Endothelial cell of umbilical vein (primary cell): Measurements from ENCODE around the gene GNPDA1. TPM values are rescaled to one million over a fixed set of nuclear protein-coding genes. Genes with fewer than 3 reads are reported as not detected.

Experiments
- BruUV-seq: library from RNA; stranded (reverse); fragments of 400-500 nt; replicated peaks from 2 replicates; lab custom pipeline; 2021; lab: Mats Ljungman, UMichigan
- CTCF ChIA-PET: fragments of 300-600, 350-600 bp; sonication (Branson Sonifier 250); formaldehyde crosslinking; loops from one replicate; lab custom pipeline; 2021; ENCODE audit warnings: antibody characterized with exemption, inconsistent platforms; lab: Charles Lee
- POLR2A ChIA-PET: fragments of 300-600, 350-600 bp; sonication (Branson Sonifier 250); formaldehyde crosslinking; loops from one replicate; lab custom pipeline; 2021; ENCODE audit warnings: antibody characterized with exemption, inconsistent platforms; lab: Charles Lee
- DNase-seq: peaks from one replicate; pipeline ENCODE4 v3.0.0-alpha.2; 2011; ENCODE audit warnings: low read depth, low spot score
- FAIRE-seq: peaks from 2 replicates; lab custom pipeline; 2011; peaks lifted over from hg19 to GRCh38; lab: Jason Lieb, UNC
- H2AFZ ChIP-seq: 2 replicates; pipeline ENCODE4 v1.6.0; 2012; ENCODE audit warnings: low read depth, low read length, control low read depth, inconsistent platforms
- H3K27ac ChIP-seq: 2 replicates; pipeline ENCODE4 v1.5.1; 2011; ENCODE audit warnings: low read depth, mild to moderate bottlenecking, control low read depth, low read length, moderate library complexity; ENCODE audit not compliant: insufficient read depth
- H3K27me3 ChIP-seq, 2 experiments: 2 replicates each; pipeline versions ENCODE4 v1.6.0 to v1.6.1; 2011; ENCODE audit warnings: low read length in 2 of 2, mixed read lengths in 1 of 2; ENCODE audit not compliant: control insufficient read depth in 2 of 2, insufficient read depth in 2 of 2
- H3K36me3 ChIP-seq, 2 experiments: 2 replicates in 1 of 2; 3 replicates in 1 of 2; pipeline ENCODE4 v1.5.1; 2011; ENCODE audit warnings: low read length in 2 of 2, mild to moderate bottlenecking in 1 of 2, moderate library complexity in 1 of 2; ENCODE audit not compliant: control insufficient read depth in 2 of 2, insufficient read depth in 2 of 2; ENCODE audit errors: extremely low read depth in 1 of 2
- H3K4me1 ChIP-seq: 3 replicates; pipeline ENCODE4 v1.5.1; 2011; ENCODE audit warnings: mild to moderate bottlenecking, low read length; ENCODE audit not compliant: control insufficient read depth, insufficient read depth; ENCODE audit errors: extremely low read depth
- H3K4me2 ChIP-seq: 2 replicates; pipeline ENCODE4 v1.6.1; 2011; ENCODE audit warnings: low read length, control low read depth, mixed read lengths; ENCODE audit not compliant: insufficient read depth
- H3K4me3 ChIP-seq, 3 experiments: fragments of 200-600 bp in 1 of 3; sonication (generic), shearing (Covaris generic) in 1 of 3; replicated peaks in 1 of 3; 2 replicates each; pipeline ENCODE4 v1.5.1; 2011 to 2016; ENCODE audit warnings: control low read depth in 3 of 3, low read length in 3 of 3, mild to moderate bottlenecking in 2 of 3, inconsistent platforms in 1 of 3, low read depth in 1 of 3, moderate library complexity in 1 of 3; ENCODE audit not compliant: insufficient read depth in 1 of 3
- H3K79me2 ChIP-seq: 2 replicates; pipeline ENCODE4 v1.6.0; 2012; ENCODE audit warnings: low read length, inconsistent platforms; ENCODE audit not compliant: control insufficient read depth, insufficient read depth
- H3K9ac ChIP-seq: replicated peaks from 2 replicates; pipeline ENCODE3; 2011; ENCODE audit warnings: low read length, control low read depth; ENCODE audit not compliant: insufficient read depth; ENCODE audit errors: extremely low read depth
- H3K9me1 ChIP-seq: replicated peaks from 3 replicates; pipeline ENCODE4 v1.6.0; 2011; ENCODE audit warnings: mild to moderate bottlenecking, low read length; ENCODE audit not compliant: control insufficient read depth, insufficient read depth; ENCODE audit errors: extremely low read depth
- H3K9me3 ChIP-seq: replicated peaks from 2 replicates; pipeline ENCODE4 v1.5.1; 2012; ENCODE audit warnings: low read length, inconsistent platforms; ENCODE audit not compliant: control insufficient read depth, insufficient read depth
- H4K20me1 ChIP-seq: replicated peaks from 2 replicates; pipeline ENCODE3; 2011; ENCODE audit warnings: mild to moderate bottlenecking, low read length; ENCODE audit not compliant: control insufficient read depth, insufficient read depth; ENCODE audit errors: extremely low read depth
- CTCF ChIP-seq, 2 donors: IDR thresholded peaks; 1 replicate in 1 of 2; 2 replicates in 1 of 2; pipeline ENCODE4 v1.5.1; 2011; ENCODE audit warnings: low read length in 2 of 2, mild to moderate bottlenecking in 2 of 2, moderate library complexity in 2 of 2, control low read depth in 1 of 2, inconsistent platforms in 1 of 2, low read depth in 1 of 2; ENCODE audit not compliant: insufficient read depth in 1 of 2; ENCODE audit errors: extremely low read depth in 1 of 2
- EZH2 ChIP-seq: IDR thresholded peaks from 2 replicates; pipeline ENCODE4 v1.6.1; 2012; ENCODE audit warnings: borderline replicate concordance, low read depth, mild to moderate bottlenecking, moderate library complexity, low read length, inconsistent platforms; ENCODE audit not compliant: severe bottlenecking
- FOS ChIP-seq: IDR thresholded peaks from 2 replicates; pipeline ENCODE4 v1.6.1; 2011; ENCODE audit warnings: mild to moderate bottlenecking, low read length, moderate library complexity, borderline replicate concordance; ENCODE audit not compliant: insufficient read depth
- GATA2 ChIP-seq: IDR thresholded peaks from 2 replicates; pipeline ENCODE4 v1.7.0; 2011; ENCODE audit warnings: low read depth, mild to moderate bottlenecking, moderate library complexity, mixed read lengths, low read length; ENCODE audit not compliant: insufficient read length, insufficient read depth
- JUN ChIP-seq: IDR thresholded peaks from 2 replicates; pipeline ENCODE4 v1.6.1; 2011; ENCODE audit warnings: borderline replicate concordance, low read depth; ENCODE audit not compliant: insufficient read length, insufficient read depth
- MAX ChIP-seq: IDR thresholded peaks from 2 replicates; pipeline ENCODE4 v1.6.1; 2011; ENCODE audit not compliant: insufficient read depth, insufficient read length
- MYC ChIP-seq: IDR thresholded peaks from one replicate; pipeline ENCODE4 v1.6.1; 2011; ENCODE audit warnings: mild to moderate bottlenecking, low read depth, low read length
- POLR2A ChIP-seq: IDR thresholded peaks from 2 replicates; pipeline ENCODE4 v1.6.1; 2012; ENCODE audit warnings: low read depth, mild to moderate bottlenecking, control low read depth, low read length
- POLR2AphosphoS5 ChIP-seq: IDR thresholded peaks from 2 replicates; pipeline ENCODE4 v1.6.1; 2012; ENCODE audit warnings: low read depth, mild to moderate bottlenecking, control low read depth, low read length, moderate library complexity; ENCODE audit not compliant: insufficient read depth
- dilution Hi-C: fragments of 300-500 bp; cut with MboI; formaldehyde crosslinking; loops from one replicate; pipeline ENCODE4 v1.15.0; 2019; ENCODE audit warnings: low sequenced_read_pairs; ENCODE audit not compliant: extremely low pct_ligation_motif_present
- intact Hi-C: fragments of 100-400 bp; cut with micrococcal nuclease; formaldehyde crosslinking; loops from one replicate; pipeline ENCODE4 v1.10.0; 2022
- polyA plus RNA-seq, 4 experiments: library from polyadenylated mRNA; depleted of rRNA in 3 of 4; stranded (reverse) in 3 of 4; unstranded in 1 of 4; fragments of >200 nt; gene quantifications; 2 replicates each; pipeline versions ENCODE4 v1.2.1 to v1.2.3, GENCODE V29; 2011 to 2012; ENCODE audit warnings: missing spikeins in 1 of 4
- total RNA-seq: library from RNA; stranded (reverse); gene quantifications from 2 replicates; pipeline ENCODE4 v1.2.3, GENCODE V29; 2021

The GNPDA1 gene
- total and polyA plus RNA-seq, 2 donors (not counting 3 experiments of a cell fraction or from before 2014, with no cell fraction given): 22.5 to 49.3 TPM

- ChIA-PET POLR2A (interaction anchor here (0.7 kb wide), 1 partner anchor 555 kb away, joined by 5 read pairs; no protein-coding TSS in a partner anchor), CTCF (interaction anchor here (2.7 to 4.7 kb wide), 2 partner anchors 17 to 148 kb away, joined by 12 to 36 read pairs; partner anchors contain the start of gene GNPDA1)
- dilution Hi-C loops: loop anchor here (25.0 kb wide), 1 partner anchor 142 kb away; no protein-coding TSS in a partner anchor
- TF ChIP-seq EZH2: no peak
- no peak for TF ChIP-seq MAX
- TF ChIP-seq MYC: no peak
- no peak overlapping the region for H3K4me2 ChIP-seq
- no peak for DNase-seq
- no peaks in the 10 kb centered on the region for H3K9me1 ChIP-seq
- H4K20me1 ChIP-seq: no peaks in the 10 kb centered on the region
- no peak overlapping the region for H3K4me3 ChIP-seq
- BruUV-seq: no TSS peak
- H3K4me1 ChIP-seq: no peaks in the 10 kb centered on the region
- H3K79me2 ChIP-seq: no peaks in the 10 kb centered on the region
- no peaks in the 10 kb centered on the region for H3K9me3 ChIP-seq
- no peak for FAIRE-seq
- H3K9ac ChIP-seq: no peak overlapping the region
- no peak overlapping the region for H3K27ac ChIP-seq
- H3K27me3 ChIP-seq: no peaks in the 10 kb centered on the region
- no peak overlapping the region for H2AFZ ChIP-seq
- intact Hi-C loops: no loop called here
- peaks cover 4 to 11% of the 10 kb centered on the region in 2 experiments for H3K36me3 ChIP-seq
These were observed 17.2 kb downstream of the GNPDA1 start for GRCh38 chr5:141995656-141996055.

- Histone ChIP-seq H3K36me3 (peaks cover 4 to 11% of the 10 kb centered on the region in 2 experiments), H3K79me2 (no peaks in the 10 kb centered on the region), H3K27me3 (no peaks in the 10 kb centered on the region), H3K9me1 (no peaks in the 10 kb centered on the region), H3K27ac (no peak overlapping the region), H3K4me2 (no peak overlapping the region), H3K9me3 (no peaks in the 10 kb centered on the region), H2AFZ (no peak overlapping the region), H3K4me3 (no peak overlapping the region), H4K20me1 (no peaks in the 10 kb centered on the region), H3K4me1 (no peaks in the 10 kb centered on the region), H3K9ac (no peak overlapping the region)
- no peak for FAIRE-seq
- TF ChIP-seq JUN (no peak), POLR2AphosphoS5 (no peak), EZH2 (no peak), MAX (no peak), GATA2 (no peak), CTCF (IDR thresholded peaks at IDR 0.05; ENCODE audit: extremely low read depth in 1 of 2, insufficient read depth in 1 of 2, low read depth in 1 of 2, low read length in 2 of 2) (no peak), POLR2A (no peak), FOS (no peak), MYC (no peak)
- no peak for DNase-seq
- no TSS peak for BruUV-seq
- CTCF ChIA-PET: interaction anchor here (0.7 to 4.7 kb wide), 3 partner anchors 18 to 149 kb away, joined by 3 to 36 read pairs (median 12); partner anchors contain the start of gene GNPDA1
- dilution Hi-C loops (loop anchor here (25.0 kb wide), 1 partner anchor 143 kb away; no protein-coding TSS in a partner anchor), intact Hi-C loops (loop anchor here (5.0 kb wide), 1 partner anchor 703 kb away; no protein-coding TSS in a partner anchor)
- POLR2A ChIA-PET: no interaction called here
These were observed 18.2 kb downstream of the GNPDA1 start for GRCh38 chr5:141994511-141995136.
